Ascending aorta (tissue), 2 donors: Measurements from ENCODE around the gene HLA-B. TPM values are rescaled to one million over a fixed set of nuclear protein-coding genes. Genes with fewer than 3 reads are reported as not detected.

Experiments used
- DNase-seq, 2 donors: peaks; one replicate each; pipeline ENCODE4 v3.0.0-alpha.2; 2019; ENCODE audit warnings: low spot score in 2 of 2
- H3K27ac ChIP-seq, 2 donors: fragments of 200-600 bp; sonication (generic); one replicate each; pipeline ENCODE4 v1.5.1; 2016 to 2017; ENCODE audit warnings: mild to moderate bottlenecking in 1 of 2
- H3K27me3 ChIP-seq: fragments of 200-600 bp; sonication (generic); one replicate; pipeline ENCODE4 v1.5.1; 2017
- H3K36me3 ChIP-seq, 2 donors: fragments of 200-600 bp; sonication (generic); one replicate each; pipeline ENCODE4 v1.5.1; 2016
- H3K4me1 ChIP-seq, 2 donors: fragments of 200-600 bp; sonication (generic); one replicate each; pipeline ENCODE4 v1.5.1; 2016 to 2017; ENCODE audit warnings: mild to moderate bottlenecking in 1 of 2
- H3K4me3 ChIP-seq, 2 donors: fragments of 200-600 bp; sonication (generic); one replicate each; pipeline ENCODE4 v1.5.1; 2016 to 2017; ENCODE audit warnings: mild to moderate bottlenecking in 1 of 2
- H3K9me3 ChIP-seq, 2 donors: fragments of 200-600 bp; sonication (generic); one replicate each; pipeline ENCODE4 v1.5.1; 2016
- intact Hi-C: fragments of 100-400 bp; cut with DNase I; formaldehyde crosslinking; loops from one replicate; pipeline ENCODE4 v1.15.1; 2023
- total RNA-seq: library from RNA; depleted of rRNA; stranded (reverse); fragments of >200 nt; gene quantifications from one replicate; pipeline ENCODE4 v1.1.0, GENCODE V29; 2016
- TF ChIP-seq, protein P1 (sequence below), 3 experiments: fragments of 200-600 bp in 2 of 3; fragments of 450-650 bp in 1 of 3; sonication (generic) in 2 of 3; IDR thresholded peaks; one replicate each; pipeline ENCODE4 v1.5.1; 2016 to 2019; ENCODE audit warnings: antibody characterized with exemption in 3 of 3, mild to moderate bottlenecking in 1 of 3, moderate library complexity in 1 of 3

Gene HLA-B
- total RNA-seq, 1 donor from 2014 or later = 1,833 TPM

DNA sequence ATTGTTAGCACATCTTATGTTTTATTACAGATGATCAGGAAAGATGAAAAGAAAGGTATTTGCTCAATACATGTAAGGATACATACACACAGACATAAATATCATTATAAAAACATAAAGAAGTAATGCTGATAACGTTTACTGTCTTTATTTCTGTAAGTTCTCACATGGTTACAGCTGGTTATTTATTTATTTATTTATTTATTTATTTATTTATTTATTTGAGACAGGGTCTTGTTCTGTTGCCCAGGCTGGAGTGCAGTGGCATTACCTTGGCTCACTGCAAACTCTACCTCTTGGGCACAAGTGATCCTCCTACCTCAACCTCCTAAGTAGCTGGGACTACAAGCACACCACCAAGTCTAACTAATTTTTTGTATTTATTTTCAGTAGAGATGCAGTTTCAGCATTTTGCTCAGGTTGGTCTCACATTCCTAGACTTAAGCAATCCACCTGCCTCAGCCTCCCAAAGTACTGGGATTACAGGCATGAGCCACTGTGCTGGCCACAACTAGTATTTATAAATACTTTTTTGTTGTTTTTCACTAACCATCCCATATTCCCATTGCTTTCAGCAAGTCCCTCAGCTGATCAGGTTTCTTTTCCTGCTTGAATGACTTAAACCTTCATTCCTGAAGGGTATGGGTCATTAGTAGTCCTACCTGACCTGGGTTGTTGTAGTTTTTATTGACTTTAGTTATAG is 35.8 kb downstream of the HLA-B start:
- TF ChIP-seq, protein P1, sequence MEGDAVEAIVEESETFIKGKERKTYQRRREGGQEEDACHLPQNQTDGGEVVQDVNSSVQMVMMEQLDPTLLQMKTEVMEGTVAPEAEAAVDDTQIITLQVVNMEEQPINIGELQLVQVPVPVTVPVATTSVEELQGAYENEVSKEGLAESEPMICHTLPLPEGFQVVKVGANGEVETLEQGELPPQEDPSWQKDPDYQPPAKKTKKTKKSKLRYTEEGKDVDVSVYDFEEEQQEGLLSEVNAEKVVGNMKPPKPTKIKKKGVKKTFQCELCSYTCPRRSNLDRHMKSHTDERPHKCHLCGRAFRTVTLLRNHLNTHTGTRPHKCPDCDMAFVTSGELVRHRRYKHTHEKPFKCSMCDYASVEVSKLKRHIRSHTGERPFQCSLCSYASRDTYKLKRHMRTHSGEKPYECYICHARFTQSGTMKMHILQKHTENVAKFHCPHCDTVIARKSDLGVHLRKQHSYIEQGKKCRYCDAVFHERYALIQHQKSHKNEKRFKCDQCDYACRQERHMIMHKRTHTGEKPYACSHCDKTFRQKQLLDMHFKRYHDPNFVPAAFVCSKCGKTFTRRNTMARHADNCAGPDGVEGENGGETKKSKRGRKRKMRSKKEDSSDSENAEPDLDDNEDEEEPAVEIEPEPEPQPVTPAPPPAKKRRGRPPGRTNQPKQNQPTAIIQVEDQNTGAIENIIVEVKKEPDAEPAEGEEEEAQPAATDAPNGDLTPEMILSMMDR (IDR thresholded peaks at IDR 0.05) = no peak
- Histone ChIP-seq H3K4me3 (no peak overlapping the region), H3K27me3 (no peaks in the 10 kb centered on the region), H3K27ac (no peak overlapping the region), H3K4me1 (no peaks in the 10 kb centered on the region), H3K9me3 (no peaks in the 10 kb centered on the region), H3K36me3 (no peaks in the 10 kb centered on the region)
- no peak for DNase-seq
- intact Hi-C loops = no loop called here

DNA sequence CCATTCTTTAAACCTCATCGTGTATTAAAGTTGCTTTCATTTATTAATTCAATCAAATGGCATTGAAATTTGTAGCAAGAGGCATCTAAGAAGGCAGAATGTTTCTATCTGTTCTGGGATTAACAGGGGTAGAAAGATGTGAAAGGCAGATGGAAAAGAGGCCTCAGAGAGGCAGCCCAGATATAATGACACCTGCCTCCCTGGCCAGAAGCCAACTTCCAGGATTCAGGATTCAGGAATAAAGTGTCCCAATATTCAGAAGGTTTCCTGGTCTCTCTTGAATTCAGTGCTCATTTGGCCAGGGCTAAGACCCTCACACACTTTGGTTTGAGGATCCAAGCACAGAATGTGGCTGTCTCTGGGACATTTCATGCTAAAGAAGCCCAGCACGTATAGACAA is 39.9 kb downstream of the HLA-B start:
- intact Hi-C loops = no loop called here
- no peaks in the 10 kb centered on the region for H3K27me3 ChIP-seq
- no peaks in the 10 kb centered on the region for H3K9me3 ChIP-seq
- DNase-seq = no peak
- no peak overlapping the region for H3K27ac ChIP-seq
- H3K4me3 ChIP-seq = no peak overlapping the region
- TF ChIP-seq, protein P1 (IDR thresholded peaks at IDR 0.05) = no peak
- H3K36me3 ChIP-seq = no peaks in the 10 kb centered on the region
- H3K4me1 ChIP-seq = no peaks in the 10 kb centered on the region

DNA sequence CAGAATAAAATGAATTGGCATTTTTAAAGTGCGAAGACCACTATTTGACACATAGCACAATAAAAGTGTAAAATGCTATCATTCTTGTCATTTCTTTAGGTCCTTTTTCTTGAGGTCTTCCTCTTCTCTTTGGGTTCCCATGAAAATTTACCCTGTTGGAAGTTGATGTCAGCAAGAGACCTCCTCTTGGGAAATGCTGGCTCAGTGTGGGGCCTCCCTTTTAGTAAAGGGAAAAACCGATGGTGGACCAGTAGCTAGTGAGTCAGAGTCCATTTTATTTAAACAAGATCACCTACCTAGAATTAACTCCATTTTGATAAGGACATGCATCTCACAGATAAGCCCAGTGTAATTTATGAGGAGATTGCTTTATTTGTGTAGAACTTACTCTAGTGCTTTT is 47.3 kb downstream of the HLA-B start:
- no peaks in the 10 kb centered on the region for H3K27me3 ChIP-seq
- H3K4me1 ChIP-seq = no peaks in the 10 kb centered on the region
- TF ChIP-seq, protein P1 (IDR thresholded peaks at IDR 0.05) = no peak
- no peak overlapping the region for H3K4me3 ChIP-seq
- no peaks in the 10 kb centered on the region for H3K36me3 ChIP-seq
- no peak for DNase-seq
- no peaks in the 10 kb centered on the region for H3K9me3 ChIP-seq
- no peak overlapping the region for H3K27ac ChIP-seq
- intact Hi-C loops = no loop called here

DNA sequence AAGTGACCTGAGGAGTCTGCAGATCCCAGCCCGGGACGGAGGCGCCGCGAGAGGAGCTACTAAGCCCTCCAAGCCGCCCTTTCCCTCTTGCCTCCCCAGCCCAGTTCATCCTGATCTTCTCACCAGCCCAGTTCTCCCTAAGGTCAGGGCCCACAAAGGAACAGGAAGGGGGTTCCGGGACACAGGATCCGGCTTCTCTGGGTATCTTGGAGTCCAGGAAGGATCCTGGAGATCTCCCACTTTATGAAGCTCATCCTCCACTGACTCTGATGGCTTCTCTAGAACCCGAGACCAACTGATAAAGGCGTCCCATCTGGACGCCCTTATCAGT is 48.2 kb downstream of the HLA-B start:
- peak overlapping the region in 1 of 2 donors; percentile 45 for H3K4me3 ChIP-seq
- no peaks in the 10 kb centered on the region for H3K27me3 ChIP-seq
- H3K36me3 ChIP-seq = no peaks in the 10 kb centered on the region
- H3K4me1 ChIP-seq = no peaks in the 10 kb centered on the region
- TF ChIP-seq, protein P1 (IDR thresholded peaks at IDR 0.05) = no peak
- H3K9me3 ChIP-seq = no peaks in the 10 kb centered on the region
- no peak overlapping the region for H3K27ac ChIP-seq
- intact Hi-C loops = no loop called here
- DNase-seq = no peak

DNA sequence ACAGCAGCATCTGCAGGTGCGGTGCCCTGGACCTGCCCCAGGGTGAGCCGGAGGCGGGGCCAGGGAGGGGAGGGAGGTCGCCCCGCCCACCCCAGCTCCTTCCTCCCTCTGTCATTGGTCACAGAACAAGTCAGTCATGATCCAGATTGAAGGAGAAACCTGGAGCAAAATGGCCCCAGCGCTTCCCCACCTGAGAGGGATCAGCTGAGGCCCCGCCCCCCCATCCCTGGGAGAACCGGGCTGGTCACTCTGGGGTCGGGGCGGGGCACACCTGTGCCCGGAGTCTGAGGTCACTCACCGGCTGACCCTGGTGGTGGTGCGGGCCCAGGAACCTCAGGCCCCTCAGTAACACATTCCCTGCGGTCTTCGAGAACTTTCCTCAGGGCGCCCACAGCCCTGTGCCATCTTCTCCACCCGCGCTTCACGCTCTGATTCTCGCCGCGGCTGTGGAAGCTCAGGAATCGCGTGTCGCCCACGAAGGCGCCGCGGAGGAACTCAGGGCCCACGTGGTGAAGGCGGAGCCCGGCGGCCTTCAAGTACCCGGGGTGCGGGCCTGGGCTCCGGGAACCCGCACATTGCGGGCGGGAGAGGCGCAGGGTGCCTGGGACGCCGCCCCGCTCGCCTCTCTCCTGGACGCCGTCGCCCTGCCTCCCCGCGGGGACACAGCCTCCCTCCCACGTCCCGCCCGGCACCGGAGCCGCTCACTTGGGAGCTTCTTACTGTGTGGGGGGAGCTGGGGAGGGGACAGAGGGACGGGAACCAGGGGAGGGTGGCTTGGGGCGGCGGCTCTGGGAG is 48.7 kb downstream of the HLA-B start:
- Histone ChIP-seq H3K9me3 (no peaks in the 10 kb centered on the region), H3K4me1 (no peaks in the 10 kb centered on the region), H3K27ac (no peak overlapping the region), H3K36me3 (no peaks in the 10 kb centered on the region), H3K27me3 (no peaks in the 10 kb centered on the region), H3K4me3 (peak overlapping the region; percentile 45 to 47)
- peak in 1 of 2 donors; percentile 63 for DNase-seq
- intact Hi-C loops = no loop called here
- TF ChIP-seq, protein P1 (IDR thresholded peaks at IDR 0.05) = no peak
